ENCODE data around the gene LYPD6B. TPM values are rescaled to one million over a fixed set of nuclear protein-coding genes. Genes with fewer than 3 reads are reported as not detected.

LYPD6B gene, protein sequence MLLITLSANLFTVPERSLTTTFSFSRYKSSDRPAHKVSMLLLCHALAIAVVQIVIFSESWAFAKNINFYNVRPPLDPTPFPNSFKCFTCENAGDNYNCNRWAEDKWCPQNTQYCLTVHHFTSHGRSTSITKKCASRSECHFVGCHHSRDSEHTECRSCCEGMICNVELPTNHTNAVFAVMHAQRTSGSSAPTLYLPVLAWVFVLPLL
- total RNA-seq (2022) (28.5 and 35.8 TPM in 2 replicates), Bru-seq, nascent RNA (percentile 80 among the genes with signal in this experiment), BruChase-seq, experiment 1, labeled RNA remaining after a 2-hour chase (percentile 83 among the genes with signal in this experiment), BruChase-seq, experiment 2, labeled RNA remaining after a 6-hour chase (percentile 73 among the genes with signal in this experiment)
- long read RNA-seq, transcript LYPD6B-204 (6 exons, 1,248 nt): major isoform, 17 of 68 reads
- long read RNA-seq, transcript LYPD6B-203 (7 exons, 1,577 nt): minor isoform, 5 of 68 reads
- long read RNA-seq, partial matches to known transcripts: 11 of 68 reads
- long read RNA-seq, other reads (novel, unspliced or antisense): 35 of 68 reads

DNA sequence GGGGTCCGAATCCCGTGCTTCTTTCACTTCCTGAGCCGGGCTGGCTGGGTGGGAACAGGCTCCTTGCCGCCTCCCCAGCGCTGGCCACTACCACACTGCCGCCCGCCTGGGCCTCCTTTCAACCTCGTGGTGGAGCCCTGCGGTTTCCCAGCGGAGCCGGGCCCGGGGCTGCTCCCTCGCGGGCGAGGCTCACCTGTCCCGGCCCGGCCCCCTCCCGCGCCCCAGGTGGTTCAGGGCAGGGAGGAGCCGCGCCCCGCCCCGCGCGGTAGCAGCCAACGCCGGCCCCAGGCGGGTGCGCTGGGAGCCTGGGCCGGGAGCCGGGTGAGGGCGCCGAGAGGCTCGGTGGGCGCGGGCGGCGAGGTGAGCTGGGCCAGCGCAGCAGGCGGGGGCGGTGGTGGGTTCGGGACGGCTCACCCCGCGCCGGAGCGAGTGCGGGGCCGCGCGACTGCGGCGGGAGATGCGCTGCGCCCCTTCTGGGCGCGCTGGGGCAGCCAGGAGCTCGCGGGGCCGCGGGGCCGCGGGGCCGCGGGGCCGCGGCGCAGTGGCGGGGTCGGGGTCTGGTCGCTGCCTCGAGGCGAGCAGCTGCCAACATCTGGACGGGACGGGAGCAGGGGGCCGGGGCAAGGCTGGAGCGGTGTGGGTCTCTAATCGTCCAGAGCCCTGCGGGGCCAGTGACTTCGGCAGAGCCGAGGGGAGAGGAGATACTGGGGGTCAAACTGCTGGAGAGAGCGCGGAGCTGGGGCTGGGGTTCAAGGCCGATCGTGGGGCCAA is at the start of gene LYPD6B:
TSS of gene LYPD6B (plus strand) at position 258 of the 771 bp plus-strand sequence. CDS start 92,250 bp downstream, outside the sequence.
- Histone ChIP-seq H3K4me1 (no peaks in the 10 kb centered on the region), H3K27me3 (replicated peaks; ENCODE audit: control insufficient read depth, insufficient read depth, low read length) (no peaks in the 10 kb centered on the region), H3K4me3 (ENCODE audit: low read depth, low read length) (peak within 1 kb of the TSS; percentile 86), H3K9me3 (no peaks in the 10 kb centered on the region), H3K36me3 (ENCODE audit: control insufficient read depth, insufficient read depth, low read length) (peaks cover 2% of the 10 kb centered on the region; the same call in 1 of the 2 replicates)
- peaks cover 6% of the 10 kb centered on the region for H3K36me3 Mint-ChIP-seq (ENCODE audit: insufficient read depth, unreplicated experiment)
- TF ChIP-seq, protein P1, sequence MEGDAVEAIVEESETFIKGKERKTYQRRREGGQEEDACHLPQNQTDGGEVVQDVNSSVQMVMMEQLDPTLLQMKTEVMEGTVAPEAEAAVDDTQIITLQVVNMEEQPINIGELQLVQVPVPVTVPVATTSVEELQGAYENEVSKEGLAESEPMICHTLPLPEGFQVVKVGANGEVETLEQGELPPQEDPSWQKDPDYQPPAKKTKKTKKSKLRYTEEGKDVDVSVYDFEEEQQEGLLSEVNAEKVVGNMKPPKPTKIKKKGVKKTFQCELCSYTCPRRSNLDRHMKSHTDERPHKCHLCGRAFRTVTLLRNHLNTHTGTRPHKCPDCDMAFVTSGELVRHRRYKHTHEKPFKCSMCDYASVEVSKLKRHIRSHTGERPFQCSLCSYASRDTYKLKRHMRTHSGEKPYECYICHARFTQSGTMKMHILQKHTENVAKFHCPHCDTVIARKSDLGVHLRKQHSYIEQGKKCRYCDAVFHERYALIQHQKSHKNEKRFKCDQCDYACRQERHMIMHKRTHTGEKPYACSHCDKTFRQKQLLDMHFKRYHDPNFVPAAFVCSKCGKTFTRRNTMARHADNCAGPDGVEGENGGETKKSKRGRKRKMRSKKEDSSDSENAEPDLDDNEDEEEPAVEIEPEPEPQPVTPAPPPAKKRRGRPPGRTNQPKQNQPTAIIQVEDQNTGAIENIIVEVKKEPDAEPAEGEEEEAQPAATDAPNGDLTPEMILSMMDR (IDR thresholded peaks at IDR 0.05; ENCODE audit: insufficient read depth in 1 of 2, low read depth in 1 of 2, low read length in 1 of 2, severe bottlenecking in 1 of 2, unreplicated experiment in 1 of 2): peak in 1 of 2 experiments; percentile 52
- H3K4me3 Mint-ChIP-seq (ENCODE audit: unreplicated experiment): peak within 1 kb of the TSS; percentile 86
- intact Hi-C loops (cut with micrococcal nuclease; ENCODE audit: unreplicated experiment): loop anchor here (1.0 to 5.0 kb wide), 7 partner anchors 10 to 522 kb away; partner anchors contain the start of gene LYPD6
- peaks cover 9% of the 10 kb centered on the region for H3K4me1 Mint-ChIP-seq (ENCODE audit: low read depth, unreplicated experiment)
- peak within 1 kb of the TSS; percentile 87 for H3K27ac Mint-ChIP-seq (ENCODE audit: unreplicated experiment)
- no peaks in the 10 kb centered on the region for H3K27me3 Mint-ChIP-seq (ENCODE audit: insufficient read depth, unreplicated experiment)
- BruUV-seq (replicated peaks): no TSS peak
- DNase-seq: peak; percentile 83 to 92
- H3K9me3 Mint-ChIP-seq (ENCODE audit: unreplicated experiment): no peaks in the 10 kb centered on the region
- ChIA-PET POLR2A (interaction anchor here (0.9 kb wide), 1 partner anchor 9 kb away, joined by 3 read pairs; no protein-coding TSS in a partner anchor), CTCF (interaction anchor here (0.6 to 3.2 kb wide), 8 partner anchors 17 to 535 kb away, joined by 3 to 65 read pairs (median 6); partner anchors contain the start of gene LYPD6)

DNA sequence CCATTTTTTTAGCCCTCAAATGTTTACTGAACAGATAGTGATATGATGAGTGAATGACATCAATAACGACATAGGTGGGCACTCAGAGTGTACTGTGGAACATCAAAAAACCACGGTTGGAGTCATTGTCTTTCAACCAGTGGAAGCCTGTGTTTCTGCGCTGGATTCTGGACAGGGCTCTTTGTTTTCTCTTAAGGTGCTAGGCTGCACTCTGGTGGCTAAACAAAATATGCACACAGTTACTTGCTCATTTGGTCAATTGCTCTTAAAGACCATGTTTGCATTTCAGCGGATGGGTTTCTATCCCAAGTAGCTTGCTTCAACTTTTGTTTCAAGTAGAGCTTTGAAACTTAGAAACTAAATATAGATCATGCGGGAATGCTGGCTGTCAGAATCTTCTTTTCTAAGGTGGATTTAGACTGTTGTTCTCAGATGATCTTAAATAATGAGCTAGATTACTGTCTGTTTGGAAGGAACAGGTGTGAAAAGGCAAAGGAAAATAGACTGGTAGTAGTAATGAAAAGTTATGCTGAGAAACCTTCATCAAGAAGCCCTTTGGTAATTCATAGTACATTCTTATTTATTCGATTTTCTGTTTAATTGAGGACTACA is 48.5 kb upstream of the LYPD6B start:
- no peaks in the 10 kb centered on the region for H3K9me3 Mint-ChIP-seq (ENCODE audit: unreplicated experiment)
- no peak overlapping the region for H3K4me3 Mint-ChIP-seq (ENCODE audit: unreplicated experiment)
- intact Hi-C loops (cut with micrococcal nuclease; ENCODE audit: unreplicated experiment): loop anchor here (1.0 kb wide), 6 partner anchors 64 to 1053 kb away; no protein-coding TSS in a partner anchor
- H3K36me3 Mint-ChIP-seq (ENCODE audit: insufficient read depth, unreplicated experiment): no peaks in the 10 kb centered on the region
- H3K27me3 Mint-ChIP-seq (ENCODE audit: insufficient read depth, unreplicated experiment): peaks cover 2% of the 10 kb centered on the region
- TF ChIP-seq, protein P1 (IDR thresholded peaks at IDR 0.05; ENCODE audit: insufficient read depth in 1 of 2, low read depth in 1 of 2, low read length in 1 of 2, severe bottlenecking in 1 of 2, unreplicated experiment in 1 of 2): peak; percentile 71 to 90
- Histone ChIP-seq H3K27me3 (replicated peaks; ENCODE audit: control insufficient read depth, insufficient read depth, low read length) (0 out of 2 replicates have a peak, but pooled peaks cover 1% of the 10 kb centered on the region), H3K4me3 (ENCODE audit: low read depth, low read length) (no peak overlapping the region), H3K9me3 (no peaks in the 10 kb centered on the region), H3K4me1 (no peaks in the 10 kb centered on the region), H3K36me3 (ENCODE audit: control insufficient read depth, insufficient read depth, low read length) (no peaks in the 10 kb centered on the region)
- POLR2A ChIA-PET: interaction anchor here (0.7 kb wide), 1 partner anchor 377 kb away, joined by 5 read pairs; no protein-coding TSS in a partner anchor
- CTCF ChIA-PET: interaction anchor here (0.6 to 1.0 kb wide), 5 partner anchors 10 to 1002 kb away, joined by 3 to 5 read pairs (median 3); no protein-coding TSS in a partner anchor
- peak; percentile 73 to 75 for DNase-seq
- no TSS peak for BruUV-seq (replicated peaks)
- peaks cover 12% of the 10 kb centered on the region for H3K4me1 Mint-ChIP-seq (ENCODE audit: low read depth, unreplicated experiment)
- no peak overlapping the region for H3K27ac Mint-ChIP-seq (ENCODE audit: unreplicated experiment)

Data from Caco-2 (cell line).